Activated T-cell treated with anti-CD3 and anti-CD28 coated beads, Interleukin-2, amount 50 U/mL, for 4 hours (primary cell): ENCODE data around the gene F2RL1. TPM values are rescaled to one million over a fixed set of nuclear protein-coding genes. Genes with fewer than 3 reads are reported as not detected.
"Not testable (repeated sequence)": the region's sequence is repeated elsewhere in the genome, so short reads cannot be mapped to it uniquely, and the experiment has no call there.

Experiments used
- ATAC-seq, 2 donors: fragments of 200-7000 bp; cut with Tn5 transposase; one replicate each; pipeline ENCODE4 v1.10.0; 2021
- DNase-seq: peaks from one replicate; pipeline ENCODE4 v3.0.0-alpha.2; 2020
- H3K27me3 Mint-ChIP-seq: one replicate; pipeline ENCODE4 v1.8.0; 2021; ENCODE audit warnings: low read depth, mixed read lengths
- H3K36me3 Mint-ChIP-seq: one replicate; pipeline ENCODE4 v1.8.0; 2022; ENCODE audit warnings: mixed read lengths; ENCODE audit not compliant: insufficient read depth
- H3K4me1 Mint-ChIP-seq: one replicate; pipeline ENCODE4 v1.8.0; 2021; ENCODE audit warnings: low read depth, mixed read lengths
- H3K4me3 Mint-ChIP-seq: one replicate; pipeline ENCODE4 v1.8.0; 2021; ENCODE audit warnings: mild to moderate bottlenecking, moderate library complexity, mixed read lengths
- H3K9me3 Mint-ChIP-seq: one replicate; pipeline ENCODE4 v1.8.0; 2021; ENCODE audit warnings: mixed read lengths
- total RNA-seq, 3 donors: library from RNA; stranded (reverse); gene quantifications; one replicate each; pipeline ENCODE4 v1.2.1, GENCODE V29; 2021

F2RL1 gene
- total RNA-seq, 3 donors from 2014 or later, result 1.6 to 1.9 (median 1.8) TPM

GRCh38 chr5:76816110-76816831 lies 2.6 kb upstream of the F2RL1 start:
- DNase-seq (no peak), ATAC-seq (no peak)
- Mint-ChIP-seq H3K27me3 (peaks cover 16% of the 10 kb centered on the region), H3K9me3 (no peaks in the 10 kb centered on the region), H3K4me1 (peaks cover 19% of the 10 kb centered on the region), H3K36me3 (no peaks in the 10 kb centered on the region), H3K4me3 (no peak overlapping the region)

GRCh38 chr5:76819851-76820525 lies 1.2 kb downstream of the F2RL1 start:
- peak in 1 of 2 donors; percentile 2 for ATAC-seq
- DNase-seq, result no peak

GRCh38 chr5:76820526-76820890 lies 1.7 kb downstream of the F2RL1 start:
- Mint-ChIP-seq H3K27me3 (peaks cover 16% of the 10 kb centered on the region), H3K36me3 (peaks cover 3% of the 10 kb centered on the region), H3K9me3 (no peaks in the 10 kb centered on the region), H3K4me3 (peak overlapping the region; percentile 80), H3K4me1 (peaks cover 19% of the 10 kb centered on the region)
- DNase-seq (no peak), ATAC-seq (no peak)

More at GRCh38 chr5:76819851-76820525, 1.2 kb downstream of the F2RL1 start:
- Mint-ChIP-seq H3K9me3 (no peaks in the 10 kb centered on the region), H3K4me3 (peak overlapping the region; percentile 80), H3K4me1 (peaks cover 19% of the 10 kb centered on the region), H3K27me3 (peaks cover 16% of the 10 kb centered on the region), H3K36me3 (peaks cover 3% of the 10 kb centered on the region)

- H3K4me3 Mint-ChIP-seq, result no peak overlapping the region
- peaks cover 3% of the 10 kb centered on the region for H3K36me3 Mint-ChIP-seq
- peaks cover 16% of the 10 kb centered on the region for H3K27me3 Mint-ChIP-seq
- peaks cover 19% of the 10 kb centered on the region for H3K4me1 Mint-ChIP-seq
- H3K9me3 Mint-ChIP-seq, result no peaks in the 10 kb centered on the region
- no peak for ATAC-seq
- no peak for DNase-seq
Observed at GRCh38 chr5:76821136-76821535, 2.3 kb downstream of the F2RL1 start.

GRCh38 chr5:76822105-76822731 lies 3.4 kb downstream of the F2RL1 start:
- H3K27me3 Mint-ChIP-seq, result peaks cover 15% of the 10 kb centered on the region
- not testable (repeated sequence) for H3K9me3 Mint-ChIP-seq, DNase-seq, H3K4me3 Mint-ChIP-seq, ATAC-seq, H3K36me3 Mint-ChIP-seq
- H3K4me1 Mint-ChIP-seq, result peaks cover 19% of the 10 kb centered on the region

- DNase-seq, ATAC-seq, H3K36me3 Mint-ChIP-seq, H3K4me1 Mint-ChIP-seq, H3K9me3 Mint-ChIP-seq, H3K27me3 Mint-ChIP-seq, H3K4me3 Mint-ChIP-seq: not testable (repeated sequence)
Observed at GRCh38 chr5:76826416-76826815, 7.6 kb downstream of the F2RL1 start.

- Mint-ChIP-seq H3K4me1 (peaks cover 1% of the 10 kb centered on the region), H3K36me3 (peaks cover 11% of the 10 kb centered on the region), H3K9me3 (no peaks in the 10 kb centered on the region), H3K4me3 (no peak overlapping the region), H3K27me3 (no peaks in the 10 kb centered on the region)
- no peak for DNase-seq
- no peak for ATAC-seq
Observed at GRCh38 chr5:76831110-76831452, 12.3 kb downstream of the F2RL1 start.

GRCh38 chr5:76836181-76836580 lies 17.4 kb downstream of the F2RL1 start:
- ATAC-seq (no peak), DNase-seq (no peak)
- no peaks in the 10 kb centered on the region for H3K27me3 Mint-ChIP-seq
- peaks cover 11% of the 10 kb centered on the region for H3K36me3 Mint-ChIP-seq
- no peak overlapping the region for H3K4me3 Mint-ChIP-seq
- peaks cover under 1% of the 10 kb centered on the region for H3K4me1 Mint-ChIP-seq
- no peaks in the 10 kb centered on the region for H3K9me3 Mint-ChIP-seq

GRCh38 chr5:76836585-76836984 lies 17.8 kb downstream of the F2RL1 start:
- H3K27me3 Mint-ChIP-seq, result no peaks in the 10 kb centered on the region
- peaks cover 11% of the 10 kb centered on the region for H3K36me3 Mint-ChIP-seq
- no peak for DNase-seq
- H3K4me3 Mint-ChIP-seq, result no peak overlapping the region
- no peak for ATAC-seq
- H3K9me3 Mint-ChIP-seq, result no peaks in the 10 kb centered on the region
- H3K4me1 Mint-ChIP-seq, result no peaks in the 10 kb centered on the region

- no peaks in the 10 kb centered on the region for H3K27me3 Mint-ChIP-seq
- DNase-seq (no peak), ATAC-seq (no peak)
- no peaks in the 10 kb centered on the region for H3K9me3 Mint-ChIP-seq
- H3K4me3 Mint-ChIP-seq, result no peak overlapping the region
- no peaks in the 10 kb centered on the region for H3K4me1 Mint-ChIP-seq
- H3K36me3 Mint-ChIP-seq, result peaks cover 2% of the 10 kb centered on the region
Observed at GRCh38 chr5:76838481-76839261, 19.8 kb downstream of the F2RL1 start.

GRCh38 chr5:76841361-76841760 lies 22.5 kb downstream of the F2RL1 start:
- Mint-ChIP-seq H3K4me1 (no peaks in the 10 kb centered on the region), H3K9me3 (no peaks in the 10 kb centered on the region), H3K4me3 (no peak overlapping the region), H3K27me3 (no peaks in the 10 kb centered on the region), H3K36me3 (no peaks in the 10 kb centered on the region)
- ATAC-seq, result no peak
- no peak for DNase-seq

- peaks cover 14% of the 10 kb centered on the region for H3K4me1 Mint-ChIP-seq
- no peaks in the 10 kb centered on the region for H3K27me3 Mint-ChIP-seq
- H3K36me3 Mint-ChIP-seq, result no peaks in the 10 kb centered on the region
- H3K4me3 Mint-ChIP-seq, result no peak overlapping the region
- ATAC-seq (no peak), DNase-seq (no peak)
- H3K9me3 Mint-ChIP-seq, result no peaks in the 10 kb centered on the region
Observed at GRCh38 chr5:76845890-76846289, 27.1 kb downstream of the F2RL1 start.

- ATAC-seq (peak; percentile 84 to 88), DNase-seq (no peak)
- Mint-ChIP-seq H3K36me3 (no peaks in the 10 kb centered on the region), H3K4me1 (peaks cover 30% of the 10 kb centered on the region), H3K27me3 (no peaks in the 10 kb centered on the region), H3K9me3 (peaks cover 6% of the 10 kb centered on the region), H3K4me3 (peak within 1 kb of the TSS; percentile 8)
Observed at GRCh38 chr5:76849419-76850291, 30.8 kb downstream of the F2RL1 start, which contains the start of gene S100Z. S100Z (plus strand) TSS chr5:76850014; CDS start chr5:76875360, 25,346 bp downstream.
